NOMO-1 (cell line): ENCODE data around the gene PRKCI.
"Not testable (repeated sequence)": the region's sequence is repeated elsewhere in the genome, so short reads cannot be mapped to it uniquely, and the experiment has no call there.

Source experiments
- DNase-seq, 2 experiments: peaks; one replicate each; lab custom pipeline; 2025; ENCODE audit not compliant: unreplicated experiment in 2 of 2; lab: John Stamatoyannopoulos, UW

The PRKCI gene

GRCh38 chr3:170221924-170222646, at the start of gene PRKCI:
TSS of gene PRKCI (plus strand) at chr3:170222424. CDS start at chr3:170222670, 246 bp downstream.
- DNase-seq, result peak; percentile 98 to 99

DNA sequence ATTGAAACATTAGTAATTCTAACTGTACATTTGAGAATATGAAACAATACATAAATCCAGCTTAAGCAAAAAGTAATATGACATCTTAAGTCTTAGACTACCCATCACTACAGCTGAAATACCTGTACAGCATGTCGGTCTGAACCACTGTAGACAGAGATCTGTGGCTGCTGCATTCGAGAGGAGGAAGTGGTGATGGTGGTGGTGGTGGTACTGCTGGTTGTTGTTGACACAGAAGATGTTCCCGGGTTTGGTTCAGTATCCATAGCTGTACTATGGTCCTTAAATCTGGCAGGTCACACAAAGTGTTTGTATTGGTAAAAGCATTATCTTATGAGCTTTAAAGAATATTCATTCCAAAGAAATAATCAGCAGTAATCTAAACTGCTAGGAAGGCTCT, 43.6 kb upstream of the PRKCI start:
- no peak for DNase-seq

GRCh38 chr3:170179432-170179831, 42.8 kb upstream of the PRKCI start:
- DNase-seq, result peak; percentile 10 to 79

DNA sequence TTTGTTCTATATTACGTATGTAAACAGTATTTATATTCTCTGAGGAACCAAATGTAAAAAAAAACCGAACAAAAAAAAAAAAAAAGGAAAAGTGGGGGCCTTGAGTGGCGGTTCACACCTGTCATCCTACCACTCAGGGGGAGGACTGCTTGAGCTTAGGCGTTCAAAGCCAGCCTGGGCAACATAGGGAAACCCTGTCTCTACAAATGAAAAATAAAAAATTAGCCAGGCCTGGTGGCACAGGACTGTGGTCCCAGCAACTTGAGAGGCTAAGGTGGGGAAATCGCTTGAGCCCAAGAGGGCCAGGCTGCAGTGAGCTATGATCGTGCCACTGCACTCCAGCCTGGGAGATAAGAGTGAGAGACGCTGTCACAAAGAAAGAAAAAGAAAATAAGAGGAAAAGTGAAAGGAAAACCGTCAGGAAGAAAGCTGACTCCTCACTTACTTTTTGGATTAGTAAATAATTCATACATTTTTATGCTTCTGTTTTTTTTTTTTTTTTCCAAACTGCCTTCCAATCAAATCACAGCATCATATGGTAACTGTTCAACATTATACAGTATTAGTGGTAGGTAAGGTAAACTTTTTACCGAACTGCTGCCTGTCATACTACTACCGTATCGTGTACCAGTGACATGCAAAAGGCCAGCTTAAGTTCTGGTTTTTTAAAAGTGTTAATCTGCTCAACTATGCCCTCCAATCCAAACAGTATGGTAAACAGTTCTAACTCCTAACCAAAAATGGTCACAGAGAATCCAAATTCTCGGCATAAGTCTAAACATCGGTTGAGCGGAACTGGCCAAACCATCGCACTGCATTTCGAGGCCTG, 41.9 kb upstream of the PRKCI start:
- peak; percentile 22 to 72 for DNase-seq

DNA sequence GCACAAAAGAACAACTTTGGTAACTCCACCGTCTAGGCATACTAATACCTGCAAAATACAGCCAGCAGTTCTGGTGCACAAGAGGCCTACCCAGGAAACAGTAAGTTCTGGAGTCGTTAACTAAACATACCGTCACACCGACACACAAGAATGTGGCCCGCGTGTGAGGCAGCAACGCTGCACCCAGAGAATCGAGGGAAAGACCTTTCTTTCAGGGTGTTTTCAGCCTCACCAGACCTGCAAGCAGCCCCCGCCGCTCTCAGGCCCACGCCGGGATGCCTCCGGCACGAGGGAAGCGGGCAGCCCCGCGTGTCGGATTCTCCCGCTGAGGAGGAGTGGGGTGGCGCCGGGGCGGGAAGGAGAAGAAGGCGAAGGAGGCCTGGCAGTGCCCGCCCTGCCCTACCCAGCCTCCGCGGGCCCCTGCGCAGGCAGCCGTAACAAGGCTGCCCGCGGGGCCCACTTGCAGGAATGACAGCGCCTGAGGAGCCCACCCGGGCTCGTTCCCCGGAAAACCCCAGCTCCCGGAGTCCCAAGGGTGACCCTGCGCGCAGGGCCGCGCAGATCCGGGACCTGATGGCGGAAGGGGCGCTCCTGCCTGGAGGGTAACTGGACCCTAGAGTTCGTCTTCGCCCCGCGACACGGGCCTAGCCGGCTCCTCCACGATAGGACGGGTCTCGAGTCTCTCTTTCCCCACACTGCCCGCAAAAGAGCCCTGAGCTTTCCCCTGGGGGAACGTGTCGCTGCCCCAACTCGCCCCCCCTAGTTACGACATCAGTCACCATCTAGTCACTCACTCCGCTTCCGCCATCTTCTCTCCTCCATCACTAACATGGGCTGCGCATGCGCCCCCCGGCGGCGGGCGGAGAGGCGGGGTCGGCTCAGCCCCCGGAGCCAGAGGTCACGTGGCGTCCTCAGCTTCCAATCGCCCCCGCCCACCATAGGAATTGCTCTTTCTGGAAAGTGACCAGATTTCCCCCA, 41.0 kb upstream of the PRKCI start, which contains the start of gene PHC3:
PHC3 (minus strand) TSS at position 826 of the 978 bp plus-strand sequence; CDS start at position 808, 18 bp downstream.
- peak; percentile 94 to 98 for DNase-seq

GRCh38 chr3:170189398-170190256, 32.6 kb upstream of the PRKCI start:
- peak; percentile 31 to 54 for DNase-seq

DNA sequence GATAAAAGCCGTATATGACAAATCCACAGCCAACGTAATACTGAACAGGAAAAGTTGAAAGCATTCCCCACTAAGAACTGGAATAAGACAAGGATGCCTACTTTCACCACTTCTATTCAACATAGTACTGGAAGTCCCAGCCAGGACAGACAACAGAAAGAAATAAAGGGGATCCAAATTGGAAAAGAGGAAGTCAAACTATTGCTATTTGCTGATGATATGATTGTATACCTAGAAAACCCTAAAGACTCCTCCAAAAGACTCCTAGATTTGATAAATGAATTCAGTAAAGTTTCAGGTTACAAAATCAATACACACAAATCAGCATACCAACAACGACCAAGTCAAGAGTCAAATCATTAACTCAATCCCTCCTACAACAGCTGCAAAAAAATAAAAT, 26.5 kb upstream of the PRKCI start:
- DNase-seq, result not testable (repeated sequence)

- no peak for DNase-seq
Observed at GRCh38 chr3:170196833-170197232, 25.4 kb upstream of the PRKCI start.

GRCh38 chr3:170200987-170201386, 21.2 kb upstream of the PRKCI start:
- DNase-seq, result no peak

DNA sequence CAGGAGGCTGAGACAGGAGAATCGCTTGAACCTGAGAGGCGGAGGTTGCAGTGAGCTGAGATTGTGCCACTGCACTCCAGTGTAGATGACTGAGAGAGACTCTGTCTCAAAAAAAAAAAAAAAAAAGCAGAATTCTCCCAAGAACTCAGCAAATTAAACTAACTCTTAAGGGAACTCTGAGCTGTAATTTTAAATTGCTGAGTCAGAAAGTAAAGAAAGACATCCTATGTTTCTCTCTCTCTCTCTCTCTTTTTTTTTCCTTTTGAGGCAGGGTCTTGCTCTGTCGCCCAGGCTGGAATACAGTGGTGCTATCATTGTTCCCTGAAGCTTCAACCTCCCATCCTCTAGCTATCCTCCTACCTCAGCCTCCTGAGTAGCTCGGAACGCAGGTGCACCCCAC, 20.7 kb upstream of the PRKCI start:
- DNase-seq, result no peak

GRCh38 chr3:170203457-170203856, 18.8 kb upstream of the PRKCI start:
- no peak for DNase-seq

- DNase-seq, result no peak
Observed at GRCh38 chr3:170204023-170204472, 18.2 kb upstream of the PRKCI start.

- no peak for DNase-seq
Observed at GRCh38 chr3:170204509-170204908, 17.7 kb upstream of the PRKCI start.

GRCh38 chr3:170205302-170205701, 16.9 kb upstream of the PRKCI start:
- DNase-seq, result no peak

- not testable (repeated sequence) for DNase-seq
Observed at GRCh38 chr3:170206164-170206762, 16.0 kb upstream of the PRKCI start.

DNA sequence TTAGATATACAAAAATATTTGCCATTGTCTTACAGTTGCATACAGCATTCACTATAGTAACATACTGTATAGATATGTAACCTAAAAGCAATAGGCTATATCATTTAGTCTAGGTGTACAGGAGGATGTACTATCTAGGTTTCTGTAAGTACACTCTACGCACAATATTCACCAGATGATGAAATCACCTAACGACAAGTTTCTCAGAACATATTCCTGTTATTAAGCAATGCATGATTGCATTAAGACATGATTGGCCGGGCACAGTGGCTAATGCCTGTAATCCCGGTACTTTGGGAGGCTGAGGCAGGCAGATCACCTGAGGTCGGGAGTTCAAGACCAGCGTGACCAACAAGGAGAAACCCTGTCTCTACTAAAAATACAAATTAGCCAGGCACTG, 14.5 kb upstream of the PRKCI start:
- DNase-seq, result peak in 1 of 2 experiments; percentile 55

DNA sequence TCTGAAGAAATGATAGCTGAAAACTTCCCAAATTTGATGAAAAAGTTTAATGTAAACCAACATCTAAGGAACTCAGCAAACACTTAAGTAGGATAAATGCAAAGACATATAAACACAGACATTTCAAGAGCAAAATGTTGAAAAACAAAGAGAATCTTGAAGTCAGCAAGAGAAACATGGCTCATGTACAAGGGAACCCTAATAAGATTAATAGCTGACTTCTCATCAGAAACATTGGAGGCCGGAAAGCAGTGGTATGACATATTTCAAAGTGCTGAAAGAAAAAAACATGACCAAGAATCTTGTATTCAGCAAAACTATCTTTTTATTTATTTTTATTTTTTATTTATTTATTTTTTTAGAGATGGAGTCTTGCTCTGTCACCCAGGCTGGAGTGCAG, 10.6 kb upstream of the PRKCI start:
- DNase-seq, result no peak

DNA sequence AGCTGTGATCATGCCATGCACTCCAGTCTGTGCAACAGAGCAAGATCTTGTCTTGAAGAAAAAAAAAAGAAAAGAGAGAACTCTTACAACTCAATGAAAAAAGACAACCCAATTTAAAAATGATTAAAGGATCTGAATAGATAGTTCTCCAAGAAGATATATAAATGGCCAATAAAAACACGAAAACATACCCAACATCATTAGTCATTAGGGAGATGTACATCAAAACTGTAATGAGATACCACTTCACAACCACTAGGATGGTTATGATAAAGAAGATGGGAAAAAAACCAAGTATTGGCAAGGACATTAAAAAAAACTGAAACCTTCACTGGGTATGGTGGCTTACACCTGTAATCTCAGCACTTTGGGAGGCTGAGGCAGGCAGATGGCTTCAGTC, 2.4 kb upstream of the PRKCI start:
- no peak for DNase-seq

DNA sequence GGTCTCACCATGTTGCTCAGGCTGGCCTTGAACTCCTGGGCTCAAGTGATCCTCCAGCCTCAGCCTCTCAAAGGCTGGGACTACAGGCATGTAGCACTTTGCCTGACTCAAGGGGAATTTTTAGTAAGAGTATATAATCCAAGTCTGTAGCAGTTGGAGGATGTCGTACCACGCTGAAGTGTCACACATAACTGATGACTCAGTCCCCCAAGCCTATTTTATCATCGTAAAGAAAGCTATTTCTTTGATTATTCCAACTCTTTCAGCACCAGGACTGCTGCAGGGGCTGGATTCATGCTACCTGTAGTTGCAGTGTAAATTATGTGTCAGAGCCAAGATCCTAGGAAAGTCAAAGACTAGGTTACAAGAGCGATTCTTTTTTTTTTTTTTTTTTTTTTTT, 1.4 kb upstream of the PRKCI start:
- DNase-seq, result no peak
